Retinal pigment epithelial cell (primary cell): Measurements from ENCODE around the gene UROS.

Experiments used
- DNase-seq: peaks from one replicate; pipeline ENCODE4 v3.0.0-alpha.2; 2010; ENCODE audit warnings: low read depth
- H3K4me3 ChIP-seq: 2 replicates; pipeline ENCODE4 v1.5.1; 2011; ENCODE audit warnings: mild to moderate bottlenecking, low read length, control low read depth, moderate library complexity
- CTCF ChIP-seq: conservative IDR thresholded peaks from 2 replicates; pipeline ENCODE4 v1.5.1; 2011; ENCODE audit warnings: low read depth, low read length, control low read depth, inconsistent platforms

The UROS gene

GRCh38 chr10:125857185-125857760 lies 34.2 kb upstream of the UROS start:
- H3K4me3 ChIP-seq: no peak overlapping the region
- no peak for TF ChIP-seq CTCF
- no peak for DNase-seq

GRCh38 chr10:125852487-125852886 lies 29.4 kb upstream of the UROS start:
- DNase-seq: no peak
- H3K4me3 ChIP-seq: no peak overlapping the region
- no peak for TF ChIP-seq CTCF

- DNase-seq: peak; percentile 4
- TF ChIP-seq CTCF: no peak
- no peak overlapping the region for H3K4me3 ChIP-seq
These were observed 28.0 kb upstream of the UROS start for GRCh38 chr10:125850766-125851731.

- TF ChIP-seq CTCF: no peak
- no peak overlapping the region for H3K4me3 ChIP-seq
- no peak for DNase-seq
These were observed 26.4 kb upstream of the UROS start for GRCh38 chr10:125849448-125849847.

- DNase-seq: no peak
- no peak for TF ChIP-seq CTCF
- no peak overlapping the region for H3K4me3 ChIP-seq
These were observed 25.8 kb upstream of the UROS start for GRCh38 chr10:125848857-125849256.

GRCh38 chr10:125848371-125848770 lies 25.3 kb upstream of the UROS start:
- TF ChIP-seq CTCF: no peak
- no peak for DNase-seq
- H3K4me3 ChIP-seq: no peak overlapping the region

- no peak for DNase-seq
- no peak for TF ChIP-seq CTCF
These were observed 23.8 kb upstream of the UROS start for GRCh38 chr10:125846894-125847293.

More at GRCh38 chr10:125846894-125847293, 23.8 kb upstream of the UROS start:
- no peak overlapping the region for H3K4me3 ChIP-seq
